GM23248 (cell line): ENCODE data around the gene PNPLA8. TPM values are rescaled to one million over a fixed set of nuclear protein-coding genes. Genes with fewer than 3 reads are reported as not detected.

Experiments
- DNase-seq: peaks from one replicate; pipeline ENCODE4 v3.0.0-alpha.2; 2015
- H2AFZ ChIP-seq: fragments of 200-600 bp; sonication (generic); 2 replicates; pipeline ENCODE4 v1.6.1; 2016; ENCODE audit warnings: antibody characterized with exemption
- H3F3A ChIP-seq: fragments of 200-600 bp; sonication (generic); 2 replicates; pipeline ENCODE4 v1.6.1; 2016; ENCODE audit warnings: mild to moderate bottlenecking, antibody characterized with exemption, mixed run types; ENCODE audit not compliant: insufficient read depth
- H3K27ac ChIP-seq: fragments of 200-600 bp; sonication (generic); 2 replicates; pipeline ENCODE4 v1.5.1; 2016; ENCODE audit warnings: mild to moderate bottlenecking
- H3K27me3 ChIP-seq: fragments of 200-600 bp; sonication (generic); replicated peaks from 2 replicates; pipeline ENCODE4 v1.6.1; 2016; ENCODE audit warnings: mild to moderate bottlenecking; ENCODE audit not compliant: insufficient read depth
- H3K36me3 ChIP-seq: fragments of 200-600 bp; sonication (generic); 2 replicates; pipeline ENCODE4 v1.6.1; 2016; ENCODE audit warnings: low read depth, mild to moderate bottlenecking
- H3K4me1 ChIP-seq: fragments of 200-600 bp; sonication (generic); 2 replicates; pipeline ENCODE4 v1.6.1; 2016; ENCODE audit warnings: mild to moderate bottlenecking; ENCODE audit not compliant: insufficient read depth
- H3K4me2 ChIP-seq: fragments of 200-600 bp; sonication (generic); one replicate; pipeline ENCODE4 v1.6.1; 2016; ENCODE audit warnings: mild to moderate bottlenecking; ENCODE audit not compliant: unreplicated experiment
- H3K4me3 ChIP-seq: fragments of 200-600 bp; sonication (generic); 2 replicates; pipeline ENCODE4 v1.5.1; 2016; ENCODE audit warnings: mild to moderate bottlenecking
- H3K79me2 ChIP-seq: fragments of 200-600 bp; sonication (generic); 2 replicates; pipeline ENCODE4 v1.6.1; 2016; ENCODE audit warnings: mild to moderate bottlenecking; ENCODE audit not compliant: insufficient read depth
- H3K9ac ChIP-seq: fragments of 200-600 bp; sonication (generic); 2 replicates; pipeline ENCODE4 v1.6.1; 2016; ENCODE audit warnings: mild to moderate bottlenecking
- H3K9me2 ChIP-seq: fragments of 200-600 bp; sonication (generic); 2 replicates; pipeline ENCODE4 v1.6.1; 2016; ENCODE audit warnings: mixed run types, mild to moderate bottlenecking, moderate library complexity; ENCODE audit not compliant: insufficient read depth
- H3K9me3 ChIP-seq: fragments of 200-600 bp; sonication (generic); one replicate; pipeline ENCODE4 v1.6.1; 2017; ENCODE audit warnings: low read depth
- H4K20me1 ChIP-seq: fragments of 200-600 bp; sonication (generic); 2 replicates; pipeline ENCODE4 v1.6.0; 2016; ENCODE audit not compliant: insufficient read depth
- EZH2 ChIP-seq: fragments of 200-600 bp; sonication (generic); IDR thresholded peaks from 2 replicates; pipeline ENCODE4 v1.6.1; 2018; ENCODE audit warnings: antibody characterized with exemption, mild to moderate bottlenecking; ENCODE audit not compliant: insufficient read depth, poor library complexity, severe bottlenecking
- EZH2phosphoT487 ChIP-seq: fragments of 200-600 bp; sonication (generic); IDR thresholded peaks from 2 replicates; pipeline ENCODE4 v1.6.1; 2018; ENCODE audit warnings: antibody characterized with exemption, moderate library complexity, mild to moderate bottlenecking, low read depth; ENCODE audit not compliant: insufficient read depth
- WGBS, 2 experiments: methylation state at CpG; one replicate each; pipeline ENCODE4 v1.1.6; 2015 to 2017; ENCODE audit warnings: low lambda C conversion rate in 2 of 2, low coverage in 1 of 2; ENCODE audit errors: missing lambda C conversion rate in 2 of 2; 5-methylcytosine and 5-hydroxymethylcytosine counted together
- in situ Hi-C: fragments of 300-500 bp; cut with MboI; formaldehyde crosslinking; loops from 2 replicates; pipeline ENCODE4 v1.15.0; 2020
- polyA plus RNA-seq: library from polyadenylated mRNA; unstranded; fragments of >200 nt; fragmentation: Nextera tagmentation; extraction: Ambion mirVana; gene quantifications from 2 replicates; pipeline ENCODE4 v1.2.1, GENCODE V29; 2016
- total RNA-seq: library from RNA; depleted of rRNA; stranded (reverse); fragments of >200 nt; shearing (Covaris generic); gene quantifications from 2 replicates; pipeline ENCODE4 v1.2.3, GENCODE V29; 2014

PNPLA8 gene
- total and polyA plus RNA-seq, 2 experiments from 2014 or later: 29.1 to 33.4 TPM

GRCh38 chr7:108535257-108535656 lies 9.3 kb upstream of the PNPLA8 start:
- Histone ChIP-seq H3K27me3 (no peaks in the 10 kb centered on the region), H3K9me2 (no peaks in the 10 kb centered on the region; the same call in 1 of the 2 replicates), H3K4me3 (no peak overlapping the region), H3K36me3 (no peaks in the 10 kb centered on the region), H3K4me2 (no peak overlapping the region), H3K79me2 (no peaks in the 10 kb centered on the region), H3F3A (no peaks in the 10 kb centered on the region), H3K9me3 (no peaks in the 10 kb centered on the region), H3K4me1 (no peaks in the 10 kb centered on the region), H4K20me1 (no peaks in the 10 kb centered on the region), H3K27ac (no peak overlapping the region), H3K9ac (no peak overlapping the region), H2AFZ (no peak overlapping the region)
- 86 to 87% methylated on average over 5 of the region's 5 CpGs for WGBS, 2 experiments
- no peak for DNase-seq
- in situ Hi-C loops: no loop called here
- no peak for TF ChIP-seq EZH2phosphoT487
- TF ChIP-seq EZH2: no peak

GRCh38 chr7:108533712-108534111 lies 7.8 kb upstream of the PNPLA8 start:
- no peaks in the 10 kb centered on the region for H3K79me2 ChIP-seq
- no peaks in the 10 kb centered on the region for H3K27me3 ChIP-seq
- H2AFZ ChIP-seq: no peak overlapping the region
- H3K9ac ChIP-seq: no peak overlapping the region
- in situ Hi-C loops: no loop called here
- no peak overlapping the region for H3K27ac ChIP-seq
- no peak overlapping the region for H3K4me3 ChIP-seq
- H3K9me2 ChIP-seq: no peaks in the 10 kb centered on the region; the same call in 1 of the 2 replicates
- no peaks in the 10 kb centered on the region for H4K20me1 ChIP-seq
- no peaks in the 10 kb centered on the region for H3F3A ChIP-seq
- DNase-seq: no peak
- H3K36me3 ChIP-seq: no peaks in the 10 kb centered on the region
- WGBS, 2 experiments: 80 to 87% methylated on average over 3 of the region's 3 CpGs
- TF ChIP-seq EZH2phosphoT487 (no peak), EZH2 (no peak)
- H3K4me1 ChIP-seq: no peaks in the 10 kb centered on the region
- no peak overlapping the region for H3K4me2 ChIP-seq
- H3K9me3 ChIP-seq: no peaks in the 10 kb centered on the region

GRCh38 chr7:108529341-108529740 lies 3.4 kb upstream of the PNPLA8 start:
- no peaks in the 10 kb centered on the region for H3K36me3 ChIP-seq
- H3K4me2 ChIP-seq: no peak overlapping the region
- 83 to 84% methylated on average over 3 of the region's 3 CpGs for WGBS, 2 experiments
- H3F3A ChIP-seq: peaks cover 20% of the 10 kb centered on the region
- no peaks in the 10 kb centered on the region for H3K27me3 ChIP-seq
- no peak overlapping the region for H2AFZ ChIP-seq
- H4K20me1 ChIP-seq: no peaks in the 10 kb centered on the region
- H3K9me3 ChIP-seq: no peaks in the 10 kb centered on the region
- no peaks in the 10 kb centered on the region for H3K9me2 ChIP-seq
- H3K4me3 ChIP-seq: no peak overlapping the region
- peaks cover 6% of the 10 kb centered on the region; the same call in 1 of the 2 replicates for H3K4me1 ChIP-seq
- in situ Hi-C loops: no loop called here
- no peak overlapping the region for H3K9ac ChIP-seq
- DNase-seq: no peak
- no peak overlapping the region for H3K27ac ChIP-seq
- H3K79me2 ChIP-seq: peaks cover 8% of the 10 kb centered on the region
- TF ChIP-seq EZH2 (no peak), EZH2phosphoT487 (no peak)

GRCh38 chr7:108528183-108528712 lies 2.3 kb upstream of the PNPLA8 start:
- Histone ChIP-seq H3K4me3 (no peak overlapping the region), H3K27me3 (no peaks in the 10 kb centered on the region), H3K4me1 (peaks cover 13% of the 10 kb centered on the region), H4K20me1 (no peaks in the 10 kb centered on the region), H3K9me3 (no peaks in the 10 kb centered on the region), H3K36me3 (no peaks in the 10 kb centered on the region), H2AFZ (no peak overlapping the region), H3K9ac (no peak overlapping the region), H3K4me2 (no peak overlapping the region), H3F3A (peaks cover 22% of the 10 kb centered on the region), H3K27ac (no peak overlapping the region), H3K79me2 (peaks cover 19% of the 10 kb centered on the region), H3K9me2 (no peaks in the 10 kb centered on the region)
- TF ChIP-seq EZH2 (no peak), EZH2phosphoT487 (no peak)
- in situ Hi-C loops: no loop called here
- DNase-seq: no peak
- WGBS, 2 experiments: 96 to 97% methylated on average over 6 of the region's 6 CpGs

- Histone ChIP-seq H3K27me3 (no peaks in the 10 kb centered on the region), H3K9me2 (no peaks in the 10 kb centered on the region), H2AFZ (peak overlapping the region; percentile 97), H3K9me3 (no peaks in the 10 kb centered on the region), H3K36me3 (no peaks in the 10 kb centered on the region), H3F3A (peaks cover 22% of the 10 kb centered on the region), H3K9ac (peak overlapping the region; percentile 91), H3K27ac (peak overlapping the region; percentile 93), H3K4me2 (peak overlapping the region; percentile 84), H3K4me3 (peak overlapping the region; percentile 89), H3K79me2 (peaks cover 35% of the 10 kb centered on the region), H3K4me1 (peaks cover 13% of the 10 kb centered on the region), H4K20me1 (no peaks in the 10 kb centered on the region)
- no peak for TF ChIP-seq EZH2phosphoT487
- TF ChIP-seq EZH2: no peak
- in situ Hi-C loops: no loop called here
- 2 to 6% methylated on average over 3 of the region's 3 CpGs for WGBS, 2 experiments
- DNase-seq: no peak
Measured at GRCh38 chr7:108526768-108527017, 758 bp upstream of the PNPLA8 start.
